HG03095 (cell line): Measurements from ENCODE around the gene ZNF578.
"Not testable (repeated sequence)": the region's sequence is repeated elsewhere in the genome, so short reads cannot be mapped to it uniquely, and the experiment has no call there.

Experiments used
- ATAC-seq: cut with Tn5 transposase; IDR thresholded peaks from one replicate; pipeline ENCODE4 v1.9.1; 2021; ENCODE audit warnings: moderate library complexity; ENCODE audit not compliant: unreplicated experiment

ZNF578 gene

GRCh38 chr19:52557231-52557995 lies 104.1 kb downstream of the ZNF578 start:
- no peak for ATAC-seq

DNA sequence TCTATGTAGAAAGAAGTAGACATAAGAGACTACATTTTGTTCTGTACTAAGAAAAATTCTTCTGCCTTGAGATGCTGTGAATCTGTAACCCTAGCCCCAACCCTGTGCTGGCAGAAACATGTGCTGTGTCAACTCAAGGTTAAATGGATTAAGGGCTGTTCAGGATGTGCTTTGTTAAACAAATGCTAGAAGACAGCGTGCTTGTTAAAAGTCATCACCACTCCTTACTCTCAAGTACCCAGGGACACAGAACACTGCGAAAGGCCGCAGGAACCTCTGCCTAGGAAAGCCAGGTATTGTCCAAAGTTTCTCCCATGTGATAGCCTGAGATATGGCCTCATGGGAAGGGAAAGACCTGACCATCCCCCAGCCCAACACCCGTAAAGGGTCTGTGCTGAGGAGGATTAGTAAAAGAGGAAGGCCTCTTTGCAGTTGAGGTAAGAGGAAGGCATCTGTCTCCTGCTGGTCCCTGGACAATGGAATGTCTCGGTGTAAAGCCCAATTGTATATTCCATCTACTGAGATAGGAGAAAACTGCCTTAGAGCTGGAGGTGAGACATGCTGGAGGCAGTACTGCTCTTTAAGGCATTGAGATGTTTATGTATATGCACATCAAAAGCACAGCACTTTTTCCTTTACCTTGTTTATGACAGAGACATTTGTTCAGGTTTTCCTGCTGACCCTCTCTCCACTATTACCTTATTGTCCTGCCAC lies 105.5 kb downstream of the ZNF578 start:
- ATAC-seq = not testable (repeated sequence)

GRCh38 chr19:52561611-52562010 lies 108.3 kb downstream of the ZNF578 start:
- ATAC-seq = not testable (repeated sequence)
